ENCODE measurements around the gene C16orf74.

The C16orf74 gene

DNA sequence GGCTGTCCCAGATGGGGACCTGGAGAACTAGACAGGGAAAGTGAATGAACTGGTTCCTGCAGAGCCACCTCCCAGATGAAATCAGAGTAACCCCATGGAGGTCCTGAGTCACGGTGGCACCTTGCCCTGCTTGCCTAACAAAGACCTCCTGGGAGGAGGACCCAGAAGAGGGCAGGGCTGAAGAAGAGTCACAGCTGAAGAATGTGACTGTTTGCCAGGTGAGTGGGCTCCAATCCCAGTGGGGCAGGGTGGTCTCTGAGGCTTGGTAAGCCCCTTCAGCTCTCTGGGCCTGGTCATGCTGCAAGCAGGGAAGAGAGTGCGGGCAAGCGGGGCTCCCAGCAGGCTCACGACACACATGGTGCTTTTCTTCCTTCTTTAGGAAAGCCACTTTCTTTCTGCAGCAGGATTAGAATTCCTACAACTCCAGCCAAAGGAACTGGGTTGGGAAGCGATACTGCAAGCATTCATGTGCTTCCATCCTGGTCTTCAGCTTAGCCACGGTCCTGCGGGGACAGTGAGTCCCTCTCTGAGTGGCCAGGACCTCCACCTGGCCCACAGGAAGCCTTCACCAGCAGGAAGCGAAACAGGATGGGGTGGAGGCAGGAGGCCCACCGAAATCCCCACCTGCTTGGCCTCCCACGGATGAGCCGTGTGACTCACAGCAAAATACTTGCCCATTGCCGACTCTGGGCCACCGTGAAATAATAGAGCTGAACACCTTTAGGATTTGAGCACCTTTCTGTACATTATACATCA, 4.3 kb downstream of the C16orf74 start:
- DNase-seq (ENCODE audit: low spot score) = peak; percentile 73
- no peak for TF ChIP-seq CTCF (IDR thresholded peaks at IDR 0.05; ENCODE audit: borderline replicate concordance, control extremely low read depth, extremely low read depth, insufficient read depth, missing control alignments)
- in situ Hi-C loops (cut with MboI; ENCODE audit: low sequenced_read_pairs, unreplicated experiment) = no loop called here

DNA sequence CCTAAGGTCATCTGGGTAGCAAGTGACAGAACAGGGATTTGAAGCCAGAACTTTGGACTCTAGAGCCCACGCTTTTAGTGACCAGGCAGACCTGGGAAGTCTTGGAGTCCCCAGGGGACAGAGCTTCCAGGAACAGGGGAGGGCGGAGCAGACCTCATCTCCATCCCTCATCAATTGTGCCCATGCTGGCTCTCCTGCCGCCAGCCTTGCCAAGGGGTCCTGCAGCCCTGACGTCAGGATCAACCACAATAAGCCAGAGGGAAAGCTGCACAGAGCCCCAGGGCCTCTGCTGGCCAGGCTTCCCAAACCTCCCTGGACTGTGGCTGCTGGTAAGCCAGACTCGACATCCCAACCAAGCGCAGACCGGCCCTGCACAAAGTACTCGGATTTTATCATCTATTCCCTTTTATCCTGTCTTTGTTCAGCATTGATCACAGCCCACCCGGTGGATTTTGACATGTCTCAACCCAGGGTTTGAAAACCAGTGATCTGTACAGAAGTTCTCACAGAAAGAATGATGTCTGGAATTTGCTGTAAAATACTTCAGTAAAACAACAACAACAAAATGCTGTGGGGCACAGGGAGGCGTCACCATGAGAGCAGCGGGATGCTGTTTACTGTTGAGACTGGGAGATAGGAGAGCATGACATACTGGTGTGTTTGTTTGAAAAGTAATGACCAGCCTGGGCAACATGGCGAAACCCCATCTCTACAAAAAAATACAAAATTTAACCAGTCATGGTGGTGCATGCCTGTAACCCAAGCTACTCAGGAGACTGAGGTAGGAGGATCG, 11.8 kb downstream of the C16orf74 start:
- no peak for TF ChIP-seq CTCF (IDR thresholded peaks at IDR 0.05; ENCODE audit: borderline replicate concordance, control extremely low read depth, extremely low read depth, insufficient read depth, missing control alignments)
- DNase-seq (ENCODE audit: low spot score) = no peak
- in situ Hi-C loops (cut with MboI; ENCODE audit: low sequenced_read_pairs, unreplicated experiment) = no loop called here

- no peak for TF ChIP-seq CTCF (IDR thresholded peaks at IDR 0.05; ENCODE audit: borderline replicate concordance, control extremely low read depth, extremely low read depth, insufficient read depth, missing control alignments)
- no peak for DNase-seq (ENCODE audit: low spot score)
- in situ Hi-C loops (cut with MboI; ENCODE audit: low sequenced_read_pairs, unreplicated experiment) = no loop called here
Measured at GRCh38 chr16:85736921-85737320, 14.0 kb downstream of the C16orf74 start.

- DNase-seq (ENCODE audit: low spot score) = no peak
- TF ChIP-seq CTCF (IDR thresholded peaks at IDR 0.05; ENCODE audit: borderline replicate concordance, control extremely low read depth, extremely low read depth, insufficient read depth, missing control alignments) = no peak
- in situ Hi-C loops (cut with MboI; ENCODE audit: low sequenced_read_pairs, unreplicated experiment) = no loop called here
Measured at GRCh38 chr16:85735946-85736345, 14.9 kb downstream of the C16orf74 start.

DNA sequence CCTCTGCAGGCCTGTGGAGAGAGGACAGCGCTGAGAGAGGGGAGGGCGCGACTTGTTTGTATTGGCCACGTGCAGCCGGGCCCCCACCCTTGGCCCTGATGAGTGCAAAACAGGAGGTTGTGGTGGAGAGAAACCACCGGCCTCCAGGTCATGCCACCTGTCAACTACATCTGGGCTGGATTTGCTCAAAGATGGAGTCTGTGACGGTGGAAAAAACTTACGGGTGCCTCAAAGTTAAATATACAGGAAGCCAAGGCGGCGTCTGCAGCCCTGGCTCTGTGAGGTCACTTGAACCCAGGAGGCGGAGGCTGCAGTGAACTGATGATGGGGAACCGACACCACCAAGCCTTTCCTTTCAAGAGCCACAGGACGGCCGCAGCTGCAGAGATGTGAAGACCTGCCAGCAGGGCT, 15.7 kb downstream of the C16orf74 start:
- TF ChIP-seq CTCF (IDR thresholded peaks at IDR 0.05; ENCODE audit: borderline replicate concordance, control extremely low read depth, extremely low read depth, insufficient read depth, missing control alignments) = no peak
- DNase-seq (ENCODE audit: low spot score) = peak; percentile 84
- in situ Hi-C loops (cut with MboI; ENCODE audit: low sequenced_read_pairs, unreplicated experiment) = no loop called here

DNA sequence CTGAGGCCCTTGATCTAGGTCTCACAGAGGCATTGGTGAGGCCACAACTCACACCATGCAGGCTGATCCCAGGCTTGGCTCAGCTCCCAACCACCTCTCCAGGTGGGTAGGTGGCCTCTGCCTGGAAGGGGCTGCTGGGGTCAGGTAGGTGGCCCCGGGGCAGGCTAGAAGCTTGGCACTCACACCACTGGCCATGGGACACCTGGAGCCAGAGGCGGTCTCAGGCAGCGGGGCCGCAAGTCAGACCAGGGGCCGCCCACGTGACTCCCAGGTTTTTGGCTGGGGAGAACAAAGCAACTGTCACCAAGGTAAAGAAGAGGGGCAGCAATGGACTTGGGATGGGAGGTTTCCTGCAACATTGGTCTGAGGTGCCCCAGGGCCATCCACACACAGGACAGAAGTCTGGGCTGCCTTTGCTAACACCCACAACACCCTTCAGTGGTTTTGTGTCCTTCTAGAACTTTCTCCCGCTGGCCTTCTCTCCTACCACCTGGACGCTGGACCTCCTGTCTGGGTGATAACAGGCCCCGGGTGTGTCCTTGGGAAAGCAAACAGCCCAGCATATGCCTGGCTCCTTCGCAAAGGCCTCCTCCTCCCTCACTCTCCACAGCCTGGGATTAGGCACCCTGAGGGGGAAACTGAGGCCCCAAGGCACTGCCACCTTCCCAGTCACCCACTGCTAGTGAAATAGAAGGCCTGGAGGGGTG, 16.4 kb downstream of the C16orf74 start:
- no peak for DNase-seq (ENCODE audit: low spot score)
- in situ Hi-C loops (cut with MboI; ENCODE audit: low sequenced_read_pairs, unreplicated experiment) = no loop called here
- TF ChIP-seq CTCF (IDR thresholded peaks at IDR 0.05; ENCODE audit: borderline replicate concordance, control extremely low read depth, extremely low read depth, insufficient read depth, missing control alignments) = no peak
